Chondrocyte (in vitro differentiated cells): ENCODE measurements around the gene GNAQ. TPM values are rescaled to one million over a fixed set of nuclear protein-coding genes. Genes with fewer than 3 reads are reported as not detected.
"Not testable (repeated sequence)": the region's sequence is repeated elsewhere in the genome, so short reads cannot be mapped to it uniquely, and the experiment has no call there.

ENCODE experiments used
- DNase-seq: peaks from one replicate; pipeline ENCODE4 v3.0.0; 2021; ENCODE audit warnings: mixed read lengths, low spot score
- H3K27ac Mint-ChIP-seq: one replicate; pipeline ENCODE4 v1.8.0; 2021; ENCODE audit warnings: mild to moderate bottlenecking, moderate library complexity, mixed read lengths; ENCODE audit not compliant: unreplicated experiment
- H3K27me3 Mint-ChIP-seq: 2 replicates; pipeline ENCODE4 v1.8.0; 2021; ENCODE audit warnings: low read depth, mixed read lengths
- H3K36me3 Mint-ChIP-seq: 2 replicates; pipeline ENCODE4 v1.8.0; 2021; ENCODE audit warnings: low read depth, mixed read lengths
- H3K4me1 Mint-ChIP-seq: 2 replicates; pipeline ENCODE4 v1.8.0; 2021; ENCODE audit warnings: low read depth, mild to moderate bottlenecking, mixed read lengths
- H3K4me3 Mint-ChIP-seq: one replicate; pipeline ENCODE4 v1.8.0; 2021; ENCODE audit warnings: mild to moderate bottlenecking, moderate library complexity, mixed read lengths; ENCODE audit not compliant: unreplicated experiment
- H3K9me3 Mint-ChIP-seq: 2 replicates; pipeline ENCODE4 v1.8.0; 2021; ENCODE audit warnings: low read depth, mixed read lengths
- total RNA-seq: library from RNA; stranded (reverse); gene quantifications from 3 replicates; pipeline ENCODE4 v1.2.1, GENCODE V29; 2021
- TF ChIP-seq, protein P1 (sequence below): fragments of 200-600 bp; sonication (generic); IDR thresholded peaks from 2 replicates; pipeline ENCODE4 v1.5.0; 2021; ENCODE audit warnings: antibody characterized with exemption, mild to moderate bottlenecking, moderate library complexity

GNAQ gene
- total RNA-seq, 1 donor from 2014 or later, result 87.0 TPM

DNA sequence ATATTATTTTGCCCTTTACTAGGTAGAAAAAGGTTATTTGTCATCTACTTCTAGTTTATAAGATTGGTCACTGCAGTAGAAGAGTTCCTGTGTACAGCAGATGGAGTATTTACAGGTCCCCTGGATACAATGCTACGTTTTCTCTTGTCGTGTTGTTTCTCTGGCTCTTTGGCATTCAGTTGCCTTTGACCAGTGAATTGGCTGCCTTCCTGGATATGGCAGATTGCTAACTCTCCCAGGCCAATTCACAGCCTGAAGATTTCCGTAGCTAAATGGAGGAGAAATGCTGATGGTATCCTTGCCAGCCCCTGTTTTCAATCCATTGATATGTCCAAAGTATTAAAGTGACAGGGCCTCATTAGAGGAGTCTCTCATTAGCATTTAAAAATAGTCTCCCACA, 32.5 kb upstream of the GNAQ start:
- Mint-ChIP-seq H3K27me3 (no peaks in the 10 kb centered on the region), H3K9me3 (peaks cover 12% of the 10 kb centered on the region), H3K36me3 (peaks cover 2% of the 10 kb centered on the region), H3K4me1 (no peaks in the 10 kb centered on the region), H3K4me3 (no peak overlapping the region), H3K27ac (no peak overlapping the region)
- DNase-seq, result no peak
- TF ChIP-seq, protein P1, sequence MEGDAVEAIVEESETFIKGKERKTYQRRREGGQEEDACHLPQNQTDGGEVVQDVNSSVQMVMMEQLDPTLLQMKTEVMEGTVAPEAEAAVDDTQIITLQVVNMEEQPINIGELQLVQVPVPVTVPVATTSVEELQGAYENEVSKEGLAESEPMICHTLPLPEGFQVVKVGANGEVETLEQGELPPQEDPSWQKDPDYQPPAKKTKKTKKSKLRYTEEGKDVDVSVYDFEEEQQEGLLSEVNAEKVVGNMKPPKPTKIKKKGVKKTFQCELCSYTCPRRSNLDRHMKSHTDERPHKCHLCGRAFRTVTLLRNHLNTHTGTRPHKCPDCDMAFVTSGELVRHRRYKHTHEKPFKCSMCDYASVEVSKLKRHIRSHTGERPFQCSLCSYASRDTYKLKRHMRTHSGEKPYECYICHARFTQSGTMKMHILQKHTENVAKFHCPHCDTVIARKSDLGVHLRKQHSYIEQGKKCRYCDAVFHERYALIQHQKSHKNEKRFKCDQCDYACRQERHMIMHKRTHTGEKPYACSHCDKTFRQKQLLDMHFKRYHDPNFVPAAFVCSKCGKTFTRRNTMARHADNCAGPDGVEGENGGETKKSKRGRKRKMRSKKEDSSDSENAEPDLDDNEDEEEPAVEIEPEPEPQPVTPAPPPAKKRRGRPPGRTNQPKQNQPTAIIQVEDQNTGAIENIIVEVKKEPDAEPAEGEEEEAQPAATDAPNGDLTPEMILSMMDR, result no peak

DNA sequence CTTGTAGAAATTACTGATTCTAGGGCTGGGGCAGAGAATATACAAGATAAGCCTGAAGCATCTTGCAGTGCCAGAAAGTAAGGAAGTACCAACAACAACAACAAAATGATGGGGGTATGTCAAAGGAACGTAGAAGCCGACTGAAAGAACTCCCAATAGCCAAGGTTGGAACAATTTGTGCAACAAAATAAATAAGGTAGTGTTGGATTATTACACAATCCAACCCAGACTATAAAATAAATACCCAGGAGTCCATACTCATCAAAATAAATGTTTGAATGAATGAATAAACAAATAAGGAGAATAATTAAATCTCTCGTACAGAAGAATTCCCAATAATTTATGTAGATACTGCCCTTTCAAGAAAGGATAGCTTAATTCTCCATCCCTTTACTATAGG, 31.1 kb upstream of the GNAQ start:
- Mint-ChIP-seq H3K36me3 (peaks cover 2% of the 10 kb centered on the region), H3K27me3 (peaks cover 2% of the 10 kb centered on the region), H3K27ac (no peak overlapping the region), H3K4me3 (no peak overlapping the region), H3K4me1 (no peaks in the 10 kb centered on the region), H3K9me3 (peaks cover 18% of the 10 kb centered on the region)
- TF ChIP-seq, protein P1, result no peak
- no peak for DNase-seq

DNA sequence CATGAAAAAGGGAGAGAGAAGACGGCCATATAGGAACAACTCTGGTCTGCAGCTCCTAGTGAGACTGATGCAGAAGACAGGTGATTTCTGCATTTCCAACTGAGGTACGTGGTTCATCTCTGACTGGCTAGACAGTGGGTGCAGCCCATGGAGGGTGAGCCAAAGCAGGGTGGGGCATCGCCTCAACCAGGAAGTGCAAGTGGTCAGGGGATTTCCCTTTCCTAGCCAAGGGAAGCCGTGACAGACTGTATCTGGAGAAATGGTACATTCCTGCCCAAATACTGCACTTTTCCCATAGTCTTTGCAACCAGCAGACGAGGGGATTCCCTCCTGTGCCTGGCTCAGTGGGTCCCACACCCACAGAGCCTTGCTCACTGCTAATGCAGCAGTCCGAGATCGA, 22.6 kb upstream of the GNAQ start:
- not testable (repeated sequence) for DNase-seq, H3K36me3 Mint-ChIP-seq, H3K4me1 Mint-ChIP-seq, H3K27ac Mint-ChIP-seq, H3K4me3 Mint-ChIP-seq
- Mint-ChIP-seq H3K27me3 (peaks cover 25% of the 10 kb centered on the region), H3K9me3 (peaks cover 29% of the 10 kb centered on the region)

DNA sequence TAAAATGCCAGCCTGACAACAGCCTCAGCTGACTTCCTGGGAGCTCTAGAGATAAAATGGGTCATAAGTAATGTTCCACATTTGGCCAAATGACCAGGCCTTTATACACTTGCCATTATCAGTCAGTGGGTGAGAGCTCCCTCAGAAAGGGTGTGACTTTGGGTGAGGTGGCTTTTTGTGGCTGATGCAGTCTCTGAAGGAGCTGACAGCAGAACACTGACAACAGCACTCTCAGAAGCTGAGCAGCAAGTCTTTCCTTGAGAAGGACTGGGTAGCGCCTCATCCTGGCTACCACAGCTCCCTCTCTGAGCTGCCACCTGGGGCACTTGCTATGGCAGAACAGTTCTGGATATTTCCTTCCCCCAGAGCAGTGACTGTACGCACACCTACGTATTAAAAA, 22.0 kb upstream of the GNAQ start:
- H3K36me3 Mint-ChIP-seq, result peaks cover 2% of the 10 kb centered on the region
- H3K27ac Mint-ChIP-seq, result no peak overlapping the region
- H3K9me3 Mint-ChIP-seq, result peaks cover 24% of the 10 kb centered on the region
- no peak for DNase-seq
- peaks cover 26% of the 10 kb centered on the region for H3K27me3 Mint-ChIP-seq
- H3K4me3 Mint-ChIP-seq, result no peak overlapping the region
- H3K4me1 Mint-ChIP-seq, result no peaks in the 10 kb centered on the region
- TF ChIP-seq, protein P1, result no peak

DNA sequence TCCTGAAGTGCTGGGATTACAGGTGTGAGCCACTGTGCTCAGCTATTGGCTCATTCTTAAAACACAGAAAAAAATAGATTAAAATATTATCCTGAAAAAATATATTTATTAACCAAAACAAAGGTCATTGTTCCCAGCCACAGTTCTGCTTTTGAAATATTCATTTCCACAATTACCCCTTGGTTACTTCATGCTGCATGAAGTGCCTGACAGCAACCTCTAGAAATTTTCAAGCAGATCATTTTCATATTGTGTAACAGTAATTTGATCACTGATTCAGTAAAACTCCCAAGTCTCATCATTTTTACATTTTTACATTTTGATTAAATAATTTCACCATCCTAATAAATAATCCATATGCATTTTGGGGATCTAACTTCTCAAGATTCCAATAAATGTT, 18.8 kb upstream of the GNAQ start:
- H3K4me3 Mint-ChIP-seq, result no peak overlapping the region
- DNase-seq, result no peak
- TF ChIP-seq, protein P1, result no peak
- H3K27ac Mint-ChIP-seq, result no peak overlapping the region
- H3K36me3 Mint-ChIP-seq, result peaks cover 1% of the 10 kb centered on the region
- peaks cover 6% of the 10 kb centered on the region for H3K9me3 Mint-ChIP-seq
- no peaks in the 10 kb centered on the region for H3K4me1 Mint-ChIP-seq
- peaks cover 13% of the 10 kb centered on the region for H3K27me3 Mint-ChIP-seq

DNA sequence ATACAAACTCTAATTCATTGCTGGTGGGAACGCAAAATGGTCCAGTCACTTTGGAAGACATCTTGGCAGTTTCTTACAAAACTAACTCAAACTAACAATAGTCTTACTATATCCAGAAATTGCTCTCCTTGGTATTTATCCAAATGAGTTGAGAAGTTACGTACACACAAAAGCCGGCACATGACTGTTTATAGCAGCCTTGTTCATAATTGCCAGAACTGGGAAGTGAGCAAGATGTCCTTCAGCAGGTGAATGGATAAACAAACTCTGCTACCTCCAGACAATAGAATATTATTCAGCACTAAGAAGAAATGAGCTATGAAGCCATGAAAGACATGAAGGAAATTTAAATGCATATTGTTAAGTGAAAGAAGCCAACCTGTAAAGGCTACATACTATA, 17.9 kb upstream of the GNAQ start:
- H3K9me3 Mint-ChIP-seq, result peaks cover 4% of the 10 kb centered on the region
- no peak for DNase-seq
- no peaks in the 10 kb centered on the region for H3K4me1 Mint-ChIP-seq
- H3K27ac Mint-ChIP-seq, result no peak overlapping the region
- TF ChIP-seq, protein P1, result no peak
- H3K27me3 Mint-ChIP-seq, result peaks cover 11% of the 10 kb centered on the region
- H3K36me3 Mint-ChIP-seq, result no peaks in the 10 kb centered on the region
- H3K4me3 Mint-ChIP-seq, result no peak overlapping the region
